SU-DHL-6 (cell line): Measurements from ENCODE around the gene LINGO3.
"Not testable (repeated sequence)": the region's sequence is repeated elsewhere in the genome, so short reads cannot be mapped to it uniquely, and the experiment has no call there.

Experiments used
- H2AFZ ChIP-seq: fragments of 200-600 bp; sonication (generic); 2 replicates; pipeline ENCODE4 v1.6.1; 2014; ENCODE audit warnings: low read depth, mild to moderate bottlenecking, moderate library complexity, mixed read lengths, antibody characterized with exemption, low read length; ENCODE audit not compliant: severe bottlenecking
- H3F3A ChIP-seq: fragments of 200-600 bp; shearing (Covaris generic); 2 replicates; pipeline ENCODE4 v1.6.0; 2016; ENCODE audit warnings: antibody characterized with exemption, mild to moderate bottlenecking; ENCODE audit not compliant: insufficient read depth
- H3K27ac ChIP-seq: fragments of 200-600 bp; sonication (generic); 2 replicates; pipeline ENCODE4 v1.5.1; 2016; ENCODE audit warnings: low read depth, mild to moderate bottlenecking, low read length, moderate library complexity, mixed read lengths
- H3K27me3 ChIP-seq: fragments of 200-600 bp; sonication (generic), shearing (Covaris generic); 2 replicates; pipeline ENCODE4 v1.6.0; 2014; ENCODE audit warnings: mild to moderate bottlenecking, low read length
- H3K36me3 ChIP-seq: fragments of 200-600 bp; sonication (generic); 2 replicates; pipeline ENCODE4 v1.6.1; 2014; ENCODE audit warnings: mild to moderate bottlenecking, low read length, mixed read lengths
- H3K4me2 ChIP-seq: fragments of 300-600, 200-600 bp; shearing (Covaris generic), sonication (generic); 2 replicates; pipeline ENCODE4 v1.6.0; 2014; ENCODE audit warnings: low read length, low read depth, mild to moderate bottlenecking; ENCODE audit not compliant: poor library complexity, severe bottlenecking
- H3K4me3 ChIP-seq: fragments of 200-600 bp; sonication (generic); 2 replicates; pipeline ENCODE4 v1.5.1; 2014; ENCODE audit warnings: antibody characterized with exemption, low read length, mild to moderate bottlenecking, mixed read lengths; ENCODE audit not compliant: insufficient read depth, poor library complexity, severe bottlenecking
- H3K79me2 ChIP-seq: fragments of 200-600 bp; sonication (generic); 2 replicates; pipeline ENCODE4 v1.6.1; 2014; ENCODE audit warnings: mild to moderate bottlenecking, low read length, moderate library complexity; ENCODE audit not compliant: insufficient read depth
- H3K9ac ChIP-seq: fragments of 200-600 bp; sonication (generic); 2 replicates; pipeline ENCODE4 v1.7.0; 2014; ENCODE audit warnings: mild to moderate bottlenecking, low read length
- H3K9me2 ChIP-seq: fragments of 200-600 bp; sonication (generic); replicated peaks from 2 replicates; pipeline ENCODE4 v1.6.1; 2014; ENCODE audit warnings: low read length; ENCODE audit not compliant: insufficient read depth
- H3K9me3 ChIP-seq: fragments of 200-600 bp; sonication (generic); 2 replicates; pipeline ENCODE4 v1.6.1; 2014; ENCODE audit warnings: low read length, mixed read lengths; ENCODE audit not compliant: insufficient read depth
- H4K20me1 ChIP-seq: fragments of 200-600 bp; sonication (generic); 2 replicates; pipeline ENCODE4 v1.6.1; 2014; ENCODE audit warnings: low read depth, mild to moderate bottlenecking, antibody characterized with exemption, low read length, moderate library complexity, mixed read lengths
- EZH2phosphoT487 ChIP-seq: fragments of 200-600 bp; sonication (generic), shearing (Covaris generic); conservative IDR thresholded peaks from 2 replicates; pipeline ENCODE4 v1.6.1; 2018; ENCODE audit warnings: mild to moderate bottlenecking, antibody characterized with exemption, low read length, moderate library complexity, mixed read lengths
- TF ChIP-seq, protein P1 (sequence below): fragments of 200-600 bp; sonication (generic); IDR thresholded peaks from one replicate; pipeline ENCODE4 v1.5.1; 2017; ENCODE audit warnings: antibody characterized with exemption, mild to moderate bottlenecking, low read length, moderate library complexity; ENCODE audit not compliant: insufficient read depth, poor library complexity, severe bottlenecking

Gene LINGO3

DNA sequence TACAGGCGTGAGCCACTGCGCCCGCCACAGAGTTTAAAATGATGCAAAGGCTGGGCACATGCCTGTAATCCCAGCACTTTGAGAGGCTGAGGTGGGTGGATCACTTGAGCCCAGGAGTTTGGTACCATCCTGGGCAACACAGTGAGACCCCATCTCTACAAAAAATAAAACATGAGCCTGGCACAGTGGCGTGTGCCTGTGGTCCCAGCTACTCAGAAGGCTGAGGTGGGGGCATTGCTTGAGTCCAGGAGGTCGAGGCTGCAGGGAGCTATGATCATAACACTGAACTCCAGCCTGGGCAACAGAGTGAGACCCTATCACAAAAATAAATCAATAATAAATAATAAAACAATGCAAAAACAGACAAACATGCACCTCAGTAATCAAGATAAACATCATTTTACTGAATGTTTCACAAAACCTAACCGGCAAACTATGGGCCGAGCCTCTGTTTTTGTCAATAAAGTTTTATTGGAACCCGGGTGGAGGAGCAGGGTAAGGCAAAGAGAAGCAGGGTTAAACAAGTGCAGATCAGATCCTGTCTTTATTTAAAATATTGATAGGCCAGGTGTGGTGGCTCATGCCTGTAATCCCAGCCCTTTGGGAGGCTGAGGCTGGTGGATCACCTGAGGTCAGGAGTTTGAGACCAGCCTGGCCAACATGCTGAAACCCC is 24.0 kb downstream of the LINGO3 start:
- Histone ChIP-seq H3K9ac (no peak overlapping the region), H3K9me2 (no peaks in the 10 kb centered on the region), H3K27me3 (no peaks in the 10 kb centered on the region), H3K27ac (no peak overlapping the region), H3K9me3 (no peaks in the 10 kb centered on the region), H3F3A (0 out of 2 replicates have a peak, but pooled peaks cover 3% of the 10 kb centered on the region), H3K36me3 (no peaks in the 10 kb centered on the region), H2AFZ (no peak overlapping the region), H3K79me2 (no peaks in the 10 kb centered on the region), H4K20me1 (no peaks in the 10 kb centered on the region), H3K4me3 (no peak overlapping the region), H3K4me2 (no peak overlapping the region)
- TF ChIP-seq EZH2phosphoT487: no peak
- TF ChIP-seq, protein P1, sequence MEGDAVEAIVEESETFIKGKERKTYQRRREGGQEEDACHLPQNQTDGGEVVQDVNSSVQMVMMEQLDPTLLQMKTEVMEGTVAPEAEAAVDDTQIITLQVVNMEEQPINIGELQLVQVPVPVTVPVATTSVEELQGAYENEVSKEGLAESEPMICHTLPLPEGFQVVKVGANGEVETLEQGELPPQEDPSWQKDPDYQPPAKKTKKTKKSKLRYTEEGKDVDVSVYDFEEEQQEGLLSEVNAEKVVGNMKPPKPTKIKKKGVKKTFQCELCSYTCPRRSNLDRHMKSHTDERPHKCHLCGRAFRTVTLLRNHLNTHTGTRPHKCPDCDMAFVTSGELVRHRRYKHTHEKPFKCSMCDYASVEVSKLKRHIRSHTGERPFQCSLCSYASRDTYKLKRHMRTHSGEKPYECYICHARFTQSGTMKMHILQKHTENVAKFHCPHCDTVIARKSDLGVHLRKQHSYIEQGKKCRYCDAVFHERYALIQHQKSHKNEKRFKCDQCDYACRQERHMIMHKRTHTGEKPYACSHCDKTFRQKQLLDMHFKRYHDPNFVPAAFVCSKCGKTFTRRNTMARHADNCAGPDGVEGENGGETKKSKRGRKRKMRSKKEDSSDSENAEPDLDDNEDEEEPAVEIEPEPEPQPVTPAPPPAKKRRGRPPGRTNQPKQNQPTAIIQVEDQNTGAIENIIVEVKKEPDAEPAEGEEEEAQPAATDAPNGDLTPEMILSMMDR: no peak

DNA sequence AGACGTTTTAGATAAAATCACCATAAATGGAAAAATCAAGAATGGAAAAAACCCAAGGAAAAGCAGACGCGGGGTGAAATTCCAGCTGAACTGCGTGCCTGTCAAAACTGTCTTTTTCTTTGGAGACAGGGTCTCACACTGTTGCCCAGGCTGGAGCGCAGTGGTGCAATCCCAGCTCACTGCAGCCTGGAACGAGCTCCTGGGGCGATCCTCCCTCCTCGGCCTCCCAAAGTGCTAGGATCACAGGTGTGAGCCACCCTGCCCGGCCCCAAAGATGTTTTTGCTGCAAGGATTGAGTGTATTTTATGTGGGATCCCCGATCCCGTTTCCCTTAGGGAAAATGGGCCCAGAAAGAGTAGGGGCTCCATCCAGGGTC is 25.1 kb downstream of the LINGO3 start:
- Histone ChIP-seq H3K79me2 (no peaks in the 10 kb centered on the region), H4K20me1 (no peaks in the 10 kb centered on the region), H2AFZ (no peak overlapping the region), H3K4me3 (no peak overlapping the region), H3K36me3 (no peaks in the 10 kb centered on the region), H3K9me3 (no peaks in the 10 kb centered on the region), H3K4me2 (no peak overlapping the region), H3K9me2 (no peaks in the 10 kb centered on the region), H3K27me3 (no peaks in the 10 kb centered on the region), H3K9ac (no peak overlapping the region), H3K27ac (no peak overlapping the region), H3F3A (0 out of 2 replicates have a peak, but pooled peaks cover 3% of the 10 kb centered on the region)
- TF ChIP-seq, protein P1: no peak
- TF ChIP-seq EZH2phosphoT487: no peak

DNA sequence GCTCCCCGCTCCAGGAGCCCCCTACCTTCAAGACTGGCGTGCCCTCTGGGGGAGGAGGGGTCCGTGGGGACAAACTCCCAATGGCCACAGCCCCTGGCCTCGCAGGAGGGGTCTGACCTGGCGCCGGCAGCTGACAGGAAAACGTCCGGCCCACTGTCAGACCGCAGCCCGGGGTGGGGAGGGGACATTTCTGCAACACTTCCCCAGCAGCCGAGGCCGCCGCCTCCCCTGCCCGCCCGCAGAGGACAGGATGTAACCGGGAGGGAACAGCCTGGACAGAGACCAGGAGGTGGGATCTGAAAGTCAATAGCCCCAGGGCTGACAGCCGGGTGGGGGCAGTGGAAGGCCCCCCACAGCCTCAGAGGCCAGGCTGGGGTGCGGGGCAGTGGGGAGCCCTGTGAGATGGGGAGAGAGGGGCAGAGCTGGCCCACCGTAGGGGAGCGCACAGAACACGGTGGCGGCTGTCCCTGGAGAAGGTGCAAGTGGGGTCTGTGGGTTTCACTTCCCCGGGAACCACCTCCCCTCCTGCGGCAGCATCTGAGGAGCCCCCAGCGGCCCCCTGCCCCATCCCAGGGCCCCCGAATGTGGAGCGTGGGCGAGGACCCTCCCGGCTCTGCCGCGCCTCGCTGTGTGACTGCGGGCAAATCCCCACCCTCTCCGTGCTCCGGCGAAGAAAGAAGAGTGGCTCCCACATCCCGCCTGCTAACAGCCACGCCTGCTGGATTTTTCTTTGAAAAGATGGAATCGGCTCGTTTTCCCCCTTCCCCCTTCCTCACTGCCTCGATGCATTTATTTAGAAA is 25.7 kb downstream of the LINGO3 start, which contains the start of gene PEAK3:
Gene PEAK3 (minus strand): TSS at position 114 of the 800 bp plus-strand sequence. CDS start 1,244 bp downstream, outside the sequence.
- TF ChIP-seq, protein P1: no peak
- no peak for TF ChIP-seq EZH2phosphoT487
- no peaks in the 10 kb centered on the region for H3K36me3 ChIP-seq
- H2AFZ ChIP-seq: no peak within 1 kb of the TSS
- H3K9me2 ChIP-seq: no peaks in the 10 kb centered on the region
- H3K9ac ChIP-seq: no peak within 1 kb of the TSS
- no peak within 1 kb of the TSS for H3K4me3 ChIP-seq
- no peak within 1 kb of the TSS for H3K4me2 ChIP-seq
- H3K79me2 ChIP-seq: no peaks in the 10 kb centered on the region
- no peaks in the 10 kb centered on the region for H4K20me1 ChIP-seq
- no peaks in the 10 kb centered on the region for H3K9me3 ChIP-seq
- H3F3A ChIP-seq: 0 out of 2 replicates have a peak, but pooled peaks cover under 1% of the 10 kb centered on the region
- H3K27ac ChIP-seq: no peak within 1 kb of the TSS
- H3K27me3 ChIP-seq: no peaks in the 10 kb centered on the region

DNA sequence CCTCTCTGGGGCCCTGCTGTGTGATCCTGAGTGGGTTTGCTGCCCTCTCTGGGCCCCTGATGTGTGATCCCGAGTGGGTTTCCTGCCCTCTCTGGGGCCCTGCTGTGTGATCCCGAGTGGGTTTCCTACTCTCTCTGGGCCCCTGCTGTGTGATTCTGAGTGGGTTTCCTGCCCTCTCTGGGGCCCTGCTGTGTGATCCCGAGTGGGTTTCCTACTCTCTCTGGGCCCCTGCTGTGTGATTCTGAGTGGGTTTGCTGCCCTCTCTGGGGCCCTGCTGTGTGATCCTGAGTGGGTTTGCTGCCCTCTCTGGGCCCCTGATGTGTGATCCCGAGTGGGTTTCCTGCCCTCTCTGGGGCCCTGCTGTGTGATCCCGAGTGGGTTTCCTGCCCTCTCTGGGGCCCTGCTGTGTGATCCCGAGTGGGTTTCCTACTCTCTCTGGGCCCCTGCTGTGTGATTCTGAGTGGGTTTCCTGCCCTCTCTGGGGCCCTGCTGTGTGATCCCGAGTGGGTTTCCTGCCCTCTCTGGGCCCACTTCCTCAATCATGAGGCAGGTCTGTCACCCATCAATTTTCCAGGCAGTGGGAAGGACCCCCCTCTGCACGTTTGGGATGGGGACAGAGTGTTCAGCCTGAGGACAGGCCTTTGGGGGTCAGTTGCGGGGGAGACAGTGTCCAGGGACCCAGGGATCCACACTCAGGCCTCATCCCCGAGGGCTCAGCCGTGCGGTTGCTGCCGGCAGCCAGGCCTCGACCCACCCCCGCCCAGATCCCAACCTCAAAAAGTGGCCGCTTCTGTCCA is 26.5 kb downstream of the LINGO3 start:
- not testable (repeated sequence) for H3K4me3 ChIP-seq, H3K9me3 ChIP-seq, H3K4me2 ChIP-seq, H3K27ac ChIP-seq, H3K9ac ChIP-seq, H3K79me2 ChIP-seq, H3K9me2 ChIP-seq, H2AFZ ChIP-seq, H3K27me3 ChIP-seq, H4K20me1 ChIP-seq, H3F3A ChIP-seq, H3K36me3 ChIP-seq
